Naive B cell (primary cell): ENCODE data around the gene LNX1. TPM values are rescaled to one million over a fixed set of nuclear protein-coding genes. Genes with fewer than 3 reads are reported as not detected.

Experiments
- ATAC-seq, 2 donors: fragments of 150-1000 bp; cut with Tn5 transposase; 2 replicates each; pipeline ENCODE4 v1.10.0; 2021; ENCODE audit warnings: low read depth in 2 of 2, mild to moderate bottlenecking in 2 of 2, moderate library complexity in 2 of 2
- DNase-seq: peaks from one replicate; pipeline ENCODE4 v3.0.0; 2022
- H3K27ac Mint-ChIP-seq, 6 donors: one replicate each; pipeline ENCODE4 v1.8.0; 2020 to 2022; ENCODE audit warnings: mild to moderate bottlenecking in 6 of 6, mixed read lengths in 6 of 6, moderate library complexity in 5 of 6, inconsistent platforms in 2 of 6
- H3K27me3 Mint-ChIP-seq, 3 donors: one replicate each; pipeline ENCODE4 v1.8.0; 2021 to 2022; ENCODE audit warnings: mixed read lengths in 3 of 3, mild to moderate bottlenecking in 1 of 3
- H3K36me3 Mint-ChIP-seq, 2 donors: one replicate each; pipeline ENCODE4 v1.8.0; 2020 to 2022; ENCODE audit warnings: mixed read lengths in 2 of 2, inconsistent platforms in 1 of 2, mild to moderate bottlenecking in 1 of 2
- H3K4me1 Mint-ChIP-seq, 3 donors: one replicate each; pipeline ENCODE4 v1.8.0; 2020 to 2022; ENCODE audit warnings: mixed read lengths in 3 of 3, inconsistent platforms in 1 of 3, mild to moderate bottlenecking in 1 of 3, moderate library complexity in 1 of 3
- H3K4me3 Mint-ChIP-seq, 8 donors: one replicate each; pipeline ENCODE4 v1.8.0; 2020 to 2022; ENCODE audit warnings: mild to moderate bottlenecking in 8 of 8, mixed read lengths in 8 of 8, moderate library complexity in 8 of 8, inconsistent platforms in 2 of 8
- H3K9me3 Mint-ChIP-seq, 7 donors: one replicate each; pipeline ENCODE4 v1.8.0; 2020 to 2022; ENCODE audit warnings: mixed read lengths in 7 of 7, mild to moderate bottlenecking in 5 of 7, inconsistent platforms in 2 of 7, moderate library complexity in 1 of 7
- polyA plus RNA-seq, 6 donors: library from polyadenylated mRNA; unstranded; fragments of 300-500 nt; fragmentation: Illumina TruSeq; gene quantifications; one replicate each; pipeline ENCODE4 v1.2.3, GENCODE V29; 2021; ENCODE audit warnings: low read depth in 6 of 6

LNX1 gene
- polyA plus RNA-seq, 6 donors from 2014 or later: 0.09 to 0.67 (median 0.49) TPM; not detected in 1

- Mint-ChIP-seq H3K36me3 (no peaks in the 10 kb centered on the region), H3K4me3 (no peak overlapping the region), H3K27me3 (peaks cover 14 to 34% (median 18%) of the 10 kb centered on the region in 3 donors), H3K9me3 (peaks cover 0 to 3% (median 0%) of the 10 kb centered on the region in 7 donors), H3K4me1 (peaks cover 0 to 8% (median 7%) of the 10 kb centered on the region in 3 donors), H3K27ac (no peak overlapping the region)
- DNase-seq: no peak
- peak in 1 of 2 donors; percentile 52 for ATAC-seq
Measured at GRCh38 chr4:53535567-53535966, 55.7 kb downstream of the LNX1 start.

- Mint-ChIP-seq H3K36me3 (no peaks in the 10 kb centered on the region), H3K4me3 (no peak overlapping the region), H3K27ac (peak overlapping the region in 1 of 6 donors; percentile 3), H3K27me3 (peaks cover 15 to 29% (median 18%) of the 10 kb centered on the region in 3 donors), H3K9me3 (peaks cover 0 to 3% (median 0%) of the 10 kb centered on the region in 7 donors), H3K4me1 (peaks cover 0 to 8% (median 7%) of the 10 kb centered on the region in 3 donors)
- ATAC-seq: no peak
- DNase-seq: no peak
Measured at GRCh38 chr4:53534684-53535083, 56.6 kb downstream of the LNX1 start.

- DNase-seq: no peak
- Mint-ChIP-seq H3K27ac (no peak overlapping the region), H3K4me1 (peaks cover 0 to 8% (median 7%) of the 10 kb centered on the region in 3 donors), H3K4me3 (no peak overlapping the region), H3K9me3 (peaks cover 0 to 3% (median 0%) of the 10 kb centered on the region in 7 donors), H3K36me3 (no peaks in the 10 kb centered on the region), H3K27me3 (peaks cover 13 to 28% (median 15%) of the 10 kb centered on the region in 3 donors)
- ATAC-seq: no peak
Measured at GRCh38 chr4:53532521-53532920, 58.8 kb downstream of the LNX1 start.

- H3K36me3 Mint-ChIP-seq: no peaks in the 10 kb centered on the region
- ATAC-seq (no peak), DNase-seq (no peak)
- peaks cover 0 to 3% (median 0%) of the 10 kb centered on the region in 7 donors for H3K9me3 Mint-ChIP-seq
- H3K4me3 Mint-ChIP-seq: peak overlapping the region in 1 of 8 donors; percentile 27
- peaks cover 0 to 8% (median 7%) of the 10 kb centered on the region in 3 donors for H3K4me1 Mint-ChIP-seq
- peaks cover 10 to 26% (median 17%) of the 10 kb centered on the region in 3 donors for H3K27me3 Mint-ChIP-seq
- no peak overlapping the region for H3K27ac Mint-ChIP-seq
Measured at GRCh38 chr4:53531585-53532224, 59.6 kb downstream of the LNX1 start.

- DNase-seq: no peak
- Mint-ChIP-seq H3K4me3 (no peak overlapping the region), H3K27ac (peak overlapping the region in 1 of 6 donors; percentile 18), H3K27me3 (peaks cover 8 to 27% (median 20%) of the 10 kb centered on the region in 3 donors), H3K9me3 (no peaks in the 10 kb centered on the region), H3K4me1 (no peaks in the 10 kb centered on the region), H3K36me3 (no peaks in the 10 kb centered on the region)
- no peak for ATAC-seq
Measured at GRCh38 chr4:53529025-53529424, 62.3 kb downstream of the LNX1 start.

GRCh38 chr4:53527930-53528329, 63.4 kb downstream of the LNX1 start:
- ATAC-seq (no peak), DNase-seq (no peak)
- Mint-ChIP-seq H3K27ac (no peak overlapping the region), H3K4me3 (no peak overlapping the region), H3K9me3 (no peaks in the 10 kb centered on the region), H3K4me1 (no peaks in the 10 kb centered on the region), H3K27me3 (peaks cover 8 to 32% (median 20%) of the 10 kb centered on the region in 3 donors), H3K36me3 (peaks cover 0 to 5% of the 10 kb centered on the region in 2 donors)

- Mint-ChIP-seq H3K4me3 (peak overlapping the region in 1 of 8 donors; percentile 15), H3K36me3 (peaks cover 0 to 5% of the 10 kb centered on the region in 2 donors), H3K9me3 (no peaks in the 10 kb centered on the region), H3K27ac (no peak overlapping the region), H3K27me3 (peaks cover 10 to 27% (median 20%) of the 10 kb centered on the region in 3 donors), H3K4me1 (no peaks in the 10 kb centered on the region)
- no peak for ATAC-seq
- DNase-seq: no peak
Measured at GRCh38 chr4:53527326-53527725, 64.0 kb downstream of the LNX1 start.

GRCh38 chr4:53522334-53522733, 69.0 kb downstream of the LNX1 start:
- Mint-ChIP-seq H3K4me3 (no peak overlapping the region), H3K27ac (no peak overlapping the region), H3K27me3 (peaks cover 17 to 24% (median 18%) of the 10 kb centered on the region in 3 donors), H3K9me3 (no peaks in the 10 kb centered on the region), H3K36me3 (peaks cover 0 to 5% of the 10 kb centered on the region in 2 donors), H3K4me1 (no peaks in the 10 kb centered on the region)
- no peak for ATAC-seq
- no peak for DNase-seq

- Mint-ChIP-seq H3K36me3 (peaks cover 0 to 5% of the 10 kb centered on the region in 2 donors), H3K27ac (no peak overlapping the region), H3K4me1 (no peaks in the 10 kb centered on the region), H3K4me3 (no peak overlapping the region), H3K9me3 (no peaks in the 10 kb centered on the region), H3K27me3 (peaks cover 10 to 16% (median 15%) of the 10 kb centered on the region in 3 donors)
- ATAC-seq (no peak), DNase-seq (no peak)
Measured at GRCh38 chr4:53520116-53520515, 71.2 kb downstream of the LNX1 start.

- H3K4me3 Mint-ChIP-seq: no peak overlapping the region
- DNase-seq (no peak), ATAC-seq (no peak)
- no peak overlapping the region for H3K27ac Mint-ChIP-seq
- H3K36me3 Mint-ChIP-seq: peaks cover 0 to 4% of the 10 kb centered on the region in 2 donors
- H3K27me3 Mint-ChIP-seq: peaks cover 10 to 11% (median 10%) of the 10 kb centered on the region in 3 donors
- H3K9me3 Mint-ChIP-seq: no peaks in the 10 kb centered on the region
- no peaks in the 10 kb centered on the region for H3K4me1 Mint-ChIP-seq
Measured at GRCh38 chr4:53518807-53519206, 72.5 kb downstream of the LNX1 start.

GRCh38 chr4:53515076-53515475, 76.2 kb downstream of the LNX1 start:
- Mint-ChIP-seq H3K27ac (no peak overlapping the region), H3K27me3 (peaks cover 0 to 15% (median 11%) of the 10 kb centered on the region in 3 donors), H3K4me3 (no peak overlapping the region), H3K9me3 (no peaks in the 10 kb centered on the region), H3K4me1 (no peaks in the 10 kb centered on the region), H3K36me3 (no peaks in the 10 kb centered on the region)
- DNase-seq (no peak), ATAC-seq (no peak)

- Mint-ChIP-seq H3K4me1 (no peaks in the 10 kb centered on the region), H3K27ac (no peak overlapping the region), H3K27me3 (peaks cover 0 to 15% (median 11%) of the 10 kb centered on the region in 3 donors), H3K4me3 (no peak overlapping the region), H3K9me3 (no peaks in the 10 kb centered on the region), H3K36me3 (no peaks in the 10 kb centered on the region)
- ATAC-seq (no peak), DNase-seq (no peak)
Measured at GRCh38 chr4:53514509-53514908, 76.8 kb downstream of the LNX1 start.

GRCh38 chr4:53512608-53513007, 78.7 kb downstream of the LNX1 start:
- ATAC-seq: no peak
- no peak for DNase-seq
- no peak overlapping the region for H3K4me3 Mint-ChIP-seq
- no peaks in the 10 kb centered on the region for H3K9me3 Mint-ChIP-seq
- H3K4me1 Mint-ChIP-seq: no peaks in the 10 kb centered on the region
- H3K27me3 Mint-ChIP-seq: peaks cover 0 to 15% (median 6%) of the 10 kb centered on the region in 3 donors
- H3K27ac Mint-ChIP-seq: peak overlapping the region in 1 of 6 donors; percentile 54
- H3K36me3 Mint-ChIP-seq: no peaks in the 10 kb centered on the region

GRCh38 chr4:53511014-53511413, 80.3 kb downstream of the LNX1 start:
- H3K27me3 Mint-ChIP-seq: peaks cover 0 to 15% (median 0%) of the 10 kb centered on the region in 3 donors
- ATAC-seq: no peak
- no peaks in the 10 kb centered on the region for H3K4me1 Mint-ChIP-seq
- no peaks in the 10 kb centered on the region for H3K36me3 Mint-ChIP-seq
- H3K27ac Mint-ChIP-seq: no peak overlapping the region
- H3K4me3 Mint-ChIP-seq: no peak overlapping the region
- DNase-seq: no peak
- no peaks in the 10 kb centered on the region for H3K9me3 Mint-ChIP-seq
